Stimulated activated CD8-positive, alpha-beta memory T cell treated with anti-CD3 and anti-CD28 coated beads, Interleukin-7, amount 100 ng/mL, for 1 hour (primary cell): Measurements from ENCODE around the gene C17orf67.
"Not testable (repeated sequence)": the region's sequence is repeated elsewhere in the genome, so short reads cannot be mapped to it uniquely, and the experiment has no call there.

ENCODE experiments used
- DNase-seq, 2 donors: peaks; one replicate each; pipeline ENCODE4 v3.0.0-alpha.2; 2020; ENCODE audit warnings: low read depth in 2 of 2

The C17orf67 gene

GRCh38 chr17:56773124-56773523, 60.6 kb downstream of the C17orf67 start:
- no peak for DNase-seq

GRCh38 chr17:56772442-56772841, 61.3 kb downstream of the C17orf67 start:
- DNase-seq = no peak

GRCh38 chr17:56771975-56772374, 61.7 kb downstream of the C17orf67 start:
- DNase-seq = no peak

GRCh38 chr17:56771563-56771962, 62.2 kb downstream of the C17orf67 start:
- no peak for DNase-seq

DNA sequence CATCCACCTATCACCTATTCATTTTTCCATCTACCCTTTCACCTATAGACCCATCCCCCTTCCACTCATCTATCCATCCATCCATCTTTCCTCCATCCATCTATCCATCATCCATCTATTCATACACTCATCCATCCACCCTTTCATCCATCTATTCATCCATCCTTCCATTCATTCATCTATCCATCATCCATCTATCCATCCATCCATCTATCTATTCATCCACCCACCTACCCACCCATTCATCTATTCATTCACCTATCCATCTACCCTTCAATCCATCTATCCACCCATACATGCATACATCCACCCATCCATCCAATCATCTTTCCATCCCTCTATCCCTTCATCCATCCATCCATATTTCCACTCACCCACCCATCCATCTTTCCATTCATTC, 63.3 kb downstream of the C17orf67 start:
- DNase-seq = no peak

GRCh38 chr17:56765449-56765848, 68.3 kb downstream of the C17orf67 start:
- DNase-seq = no peak

DNA sequence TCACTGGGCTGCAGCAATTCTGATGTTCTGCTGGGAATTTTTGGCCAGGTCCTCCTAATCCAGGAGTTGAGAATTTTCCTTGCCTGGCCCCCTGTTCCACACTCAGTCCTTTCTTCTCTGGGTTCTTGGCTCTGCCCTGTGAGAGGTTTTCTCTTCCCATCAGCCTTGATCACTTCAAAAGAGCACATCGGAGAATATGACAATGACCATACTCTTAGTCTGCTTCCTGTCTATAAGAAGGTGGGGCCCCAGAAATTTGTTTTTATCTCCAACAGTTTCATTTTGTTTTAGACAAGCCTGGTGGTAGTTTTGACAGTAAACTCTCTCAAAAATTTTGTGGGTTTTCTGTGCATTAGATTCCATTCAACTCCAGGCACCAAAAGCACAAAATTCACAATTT, 70.7 kb downstream of the C17orf67 start:
- no peak for DNase-seq

GRCh38 chr17:56762144-56762543, 71.6 kb downstream of the C17orf67 start:
- DNase-seq = no peak

DNA sequence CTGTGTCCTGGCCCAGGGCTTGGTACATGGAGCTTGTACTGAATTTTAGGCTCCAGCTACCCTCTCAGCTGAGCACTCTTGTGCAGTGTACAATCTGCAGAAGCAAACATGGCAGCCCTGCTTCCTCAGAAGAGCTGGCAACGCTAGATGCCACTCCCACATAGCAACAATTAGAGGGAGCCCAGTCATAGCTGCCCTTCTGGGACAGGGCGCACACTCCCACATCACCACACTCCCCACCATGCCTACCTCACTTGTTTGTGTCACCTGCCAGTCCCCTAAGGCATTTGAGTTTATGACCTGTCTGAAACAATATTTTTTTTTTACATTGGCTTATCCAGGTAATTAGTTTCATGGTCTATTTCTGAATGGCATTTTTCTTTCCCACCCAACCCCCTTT, 72.3 kb downstream of the C17orf67 start:
- DNase-seq = no peak

GRCh38 chr17:56757611-56758010, 76.1 kb downstream of the C17orf67 start:
- DNase-seq = not testable (repeated sequence)

DNA sequence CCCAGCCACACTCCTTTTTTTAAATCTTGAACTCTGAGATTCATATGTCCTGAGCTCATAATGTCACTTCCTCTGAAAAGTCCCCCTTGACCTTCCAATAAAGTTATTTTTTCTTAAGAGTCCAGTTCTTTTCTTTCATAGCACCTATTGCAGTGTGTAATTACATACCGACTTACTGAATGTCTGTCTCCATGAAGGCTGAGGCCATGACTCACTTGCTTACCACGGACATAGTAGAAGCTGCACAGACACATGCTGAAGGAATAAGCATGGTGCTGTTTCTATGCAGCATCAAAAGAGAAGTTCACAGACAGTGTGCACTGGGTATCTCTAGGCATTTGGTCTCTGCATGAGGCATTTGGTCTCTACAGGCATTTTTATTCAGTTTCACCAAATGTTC, 77.2 kb downstream of the C17orf67 start:
- no peak for DNase-seq

DNA sequence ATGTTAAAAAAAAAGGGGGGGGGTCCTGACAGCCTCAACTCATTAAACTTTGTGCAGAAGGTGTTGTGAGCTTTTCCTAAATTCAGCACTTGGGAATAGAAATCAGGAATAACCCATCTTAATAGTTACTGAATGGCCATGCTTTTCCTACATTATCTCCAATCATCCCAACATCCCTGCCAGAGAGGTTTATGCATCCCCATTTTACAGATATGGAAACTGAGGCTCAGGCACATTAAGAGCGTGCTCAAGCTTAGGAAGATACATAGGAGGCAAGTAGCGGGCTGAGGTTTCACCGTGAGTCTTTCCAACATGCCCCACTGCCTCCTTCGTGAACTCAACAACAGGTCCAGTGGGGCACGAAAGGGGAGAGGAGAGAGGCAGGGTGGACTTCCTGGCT, 78.4 kb downstream of the C17orf67 start:
- no peak for DNase-seq

GRCh38 chr17:56754523-56755208, 79.1 kb downstream of the C17orf67 start:
- no peak for DNase-seq

DNA sequence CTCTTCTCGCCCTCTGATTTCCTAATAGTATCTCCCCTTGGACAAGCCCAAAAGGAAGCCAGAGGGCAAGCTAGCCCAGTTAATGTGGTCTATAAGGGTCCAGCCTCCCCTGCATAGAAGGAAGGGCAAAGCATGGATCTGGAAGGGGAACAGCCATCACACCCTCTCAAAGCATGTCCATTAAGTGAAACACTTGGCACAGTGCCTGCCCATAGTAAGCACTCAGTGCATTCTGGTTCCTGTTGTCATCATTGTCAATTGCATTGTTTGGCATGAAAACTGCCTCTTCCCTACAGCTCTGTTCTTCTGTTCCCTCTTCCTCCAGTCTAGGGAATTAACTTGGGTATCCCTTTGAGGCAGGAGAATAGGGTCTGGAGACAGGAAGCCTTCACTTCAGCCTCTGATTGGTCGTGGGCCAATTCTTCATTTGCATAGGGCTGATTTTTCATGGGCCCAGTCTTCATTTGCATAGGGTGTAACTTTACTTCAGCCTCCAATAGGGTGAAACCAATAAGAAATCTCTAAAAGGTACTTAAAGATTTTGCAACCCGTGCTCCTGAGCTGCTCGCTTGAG, 81.4 kb downstream of the C17orf67 start:
- no peak for DNase-seq

DNA sequence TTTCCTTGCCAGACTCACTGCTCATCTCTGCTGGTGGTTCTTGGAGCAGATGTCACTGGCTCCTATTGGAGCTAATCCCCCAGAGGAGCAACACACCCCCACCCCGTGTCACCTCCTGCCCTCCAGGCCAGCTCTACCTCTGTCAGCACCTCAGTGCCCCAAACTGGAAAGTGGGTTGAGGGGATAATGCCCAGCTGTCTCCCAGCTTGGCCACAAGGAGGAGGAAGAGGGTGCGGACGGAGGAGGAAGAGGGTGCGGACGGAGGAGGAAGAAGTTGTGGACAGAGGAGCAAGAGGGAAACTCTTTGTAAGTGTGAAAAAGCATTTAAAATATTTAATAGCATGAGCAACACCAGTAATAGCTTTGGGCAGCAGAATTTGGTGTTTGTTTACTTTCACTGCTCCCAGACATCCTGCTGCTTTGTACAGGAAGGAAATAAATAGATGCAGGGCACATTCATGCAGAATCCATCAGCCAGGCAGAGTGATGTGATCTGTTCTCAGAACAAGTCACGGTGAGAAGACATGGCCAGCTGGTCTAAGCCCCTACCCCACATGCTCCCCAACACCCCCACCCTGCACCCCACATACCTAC, 82.5 kb downstream of the C17orf67 start:
- DNase-seq = no peak

DNA sequence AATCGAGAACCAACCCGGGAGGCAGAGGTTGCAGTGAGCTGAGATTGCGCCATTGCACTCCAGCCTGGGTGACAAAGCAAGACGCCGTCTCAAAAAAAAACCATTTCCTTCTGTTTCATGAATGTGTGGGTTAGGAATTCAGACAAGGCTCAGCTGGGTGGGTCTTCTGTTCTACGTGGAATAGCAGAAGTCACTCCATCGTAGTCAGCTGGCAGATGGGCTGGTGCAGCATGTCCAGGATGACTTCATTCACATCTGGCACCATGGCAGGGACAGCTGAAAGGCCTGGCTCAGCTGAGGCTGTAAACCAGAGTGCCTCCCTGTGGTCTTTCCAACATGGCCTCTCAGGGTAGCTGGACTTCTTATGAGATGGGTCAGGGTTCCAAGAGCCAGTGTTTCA, 89.0 kb downstream of the C17orf67 start:
- DNase-seq = no peak

GRCh38 chr17:56742601-56743000, 91.1 kb downstream of the C17orf67 start:
- DNase-seq = no peak
